HepG2 (cell line): ENCODE data around the gene PRR36. TPM values are rescaled to one million over a fixed set of nuclear protein-coding genes. Genes with fewer than 3 reads are reported as not detected.

Experiments
- ARNT2 ChIP-seq: sonication (generic); formaldehyde crosslinking; IDR thresholded peaks from 2 replicates; pipeline ENCODE4 v1.8.0; 2022; ENCODE audit warnings: mild to moderate bottlenecking, low read depth, missing genetic modification reagents, moderate library complexity
- ETS1 ChIP-seq: sonication (generic); formaldehyde crosslinking; IDR thresholded peaks from 2 replicates; pipeline ENCODE4 v1.4.0; 2020; ENCODE audit warnings: missing genetic modification reagents
- NRL ChIP-seq: sonication (generic); formaldehyde crosslinking; IDR thresholded peaks from 2 replicates; pipeline ENCODE4 v1.5.0; 2020; ENCODE audit warnings: missing genetic modification reagents, mild to moderate bottlenecking, moderate library complexity, borderline replicate concordance
- SYNCRIP ChIP-seq: fragments of 200-400 bp; formaldehyde crosslinking; IDR thresholded peaks from 2 replicates; pipeline ENCODE4 v1.6.1; 2018; ENCODE audit warnings: mild to moderate bottlenecking, low read depth, low read length; ENCODE audit not compliant: insufficient read depth
- ZSCAN20 ChIP-seq: sonication (generic); formaldehyde crosslinking; IDR thresholded peaks from 2 replicates; pipeline ENCODE4 v1.4.0; 2020; ENCODE audit warnings: missing genetic modification reagents, mild to moderate bottlenecking, borderline replicate concordance
- ZSCAN22 ChIP-seq: sonication (generic); formaldehyde crosslinking; IDR thresholded peaks from 2 replicates; pipeline ENCODE4 v1.4.0; 2020; ENCODE audit warnings: mild to moderate bottlenecking, missing genetic modification reagents
- polyA plus RNA-seq, 8 experiments: library from polyadenylated mRNA; depleted of rRNA in 3 of 8; stranded (reverse) in 7 of 8; unstranded in 1 of 8; fragments of >200 nt; fragmentation: Illumina TruSeq in 4 of 8; extraction: Trizol in 4 of 8; gene quantifications; 2 replicates each; pipeline versions ENCODE4 v1.2.1 to v1.2.3, GENCODE V29; 2011 to 2016; ENCODE audit warnings: low read depth in 4 of 8, missing spikeins in 1 of 8, mixed read lengths in 1 of 8; ENCODE audit not compliant: insufficient read depth in 1 of 8
- total RNA-seq, 5 experiments: library from RNA; depleted of rRNA; stranded (reverse); fragments of >200 nt; fragmentation: Illumina TruSeq; extraction: Trizol; gene quantifications; 2 replicates each; pipeline ENCODE4 v1.2.3, GENCODE V29; 2016; ENCODE audit warnings: low read depth in 1 of 5
- TF ChIP-seq, protein P1 (sequence below): sonication (generic); formaldehyde crosslinking; IDR thresholded peaks from 2 replicates; pipeline ENCODE4 v1.4.0; 2020; ENCODE audit warnings: missing genetic modification reagents

The PRR36 gene
- total and polyA plus RNA-seq, 2 of the 13 experiments (the other 11 are each of a cell fraction or from before 2014, with no cell fraction given), result 0.07 to 0.17 TPM

DNA sequence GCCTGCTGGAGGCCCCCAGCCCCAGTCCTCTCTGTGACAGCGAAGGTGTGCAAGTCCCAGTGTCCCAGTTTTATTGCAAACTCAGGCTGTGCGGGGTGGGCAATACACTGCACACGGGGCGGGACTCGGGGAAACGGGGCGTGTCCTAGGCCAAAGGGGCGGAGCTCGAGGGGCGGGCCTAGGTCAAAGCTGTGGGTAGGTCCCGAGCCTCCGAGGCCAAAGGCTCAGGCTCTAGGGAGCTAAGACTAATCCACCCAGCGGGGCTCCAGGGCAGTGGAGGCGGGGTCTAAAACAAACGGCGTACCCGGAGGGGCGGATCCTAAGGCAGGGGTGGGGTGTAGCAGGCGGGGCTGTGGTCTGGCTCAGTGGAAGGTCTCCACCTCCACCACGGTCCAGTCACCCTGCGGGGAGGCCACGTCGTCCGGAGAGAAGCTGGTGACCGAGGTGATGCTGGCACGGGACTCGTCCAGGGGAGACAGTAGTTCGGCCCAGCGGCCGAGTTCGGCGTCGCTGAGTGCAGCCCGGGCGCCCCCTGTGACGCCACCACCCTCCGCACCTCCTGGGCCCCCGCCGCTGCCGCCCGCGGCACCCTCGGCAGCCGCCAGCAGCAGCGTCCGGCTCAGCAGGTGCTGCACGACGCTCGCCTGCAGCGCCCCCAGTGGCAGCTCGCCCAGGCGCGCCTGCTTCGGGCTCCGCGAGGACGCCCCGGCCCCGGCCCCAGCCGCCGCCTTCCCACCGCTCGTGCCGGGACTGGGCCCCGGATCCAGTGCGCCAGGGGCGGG, 5.3 kb downstream of the PRR36 start (continued):
- TF ChIP-seq SYNCRIP (no peak), ZSCAN20 (0 out of 2 replicates have a peak, but pooled peaks have one; percentile 81), ARNT2 (CRISPR knock-in tag) (0 out of 2 replicates have a peak, but pooled peaks have one; percentile 48), NRL (CRISPR knock-in tag) (peak; percentile 71; the same call in 1 of the 2 replicates), ETS1 (CRISPR knock-in tag) (no peak), ZSCAN22 (CRISPR knock-in tag) (no peak)
- TF ChIP-seq, protein P1, sequence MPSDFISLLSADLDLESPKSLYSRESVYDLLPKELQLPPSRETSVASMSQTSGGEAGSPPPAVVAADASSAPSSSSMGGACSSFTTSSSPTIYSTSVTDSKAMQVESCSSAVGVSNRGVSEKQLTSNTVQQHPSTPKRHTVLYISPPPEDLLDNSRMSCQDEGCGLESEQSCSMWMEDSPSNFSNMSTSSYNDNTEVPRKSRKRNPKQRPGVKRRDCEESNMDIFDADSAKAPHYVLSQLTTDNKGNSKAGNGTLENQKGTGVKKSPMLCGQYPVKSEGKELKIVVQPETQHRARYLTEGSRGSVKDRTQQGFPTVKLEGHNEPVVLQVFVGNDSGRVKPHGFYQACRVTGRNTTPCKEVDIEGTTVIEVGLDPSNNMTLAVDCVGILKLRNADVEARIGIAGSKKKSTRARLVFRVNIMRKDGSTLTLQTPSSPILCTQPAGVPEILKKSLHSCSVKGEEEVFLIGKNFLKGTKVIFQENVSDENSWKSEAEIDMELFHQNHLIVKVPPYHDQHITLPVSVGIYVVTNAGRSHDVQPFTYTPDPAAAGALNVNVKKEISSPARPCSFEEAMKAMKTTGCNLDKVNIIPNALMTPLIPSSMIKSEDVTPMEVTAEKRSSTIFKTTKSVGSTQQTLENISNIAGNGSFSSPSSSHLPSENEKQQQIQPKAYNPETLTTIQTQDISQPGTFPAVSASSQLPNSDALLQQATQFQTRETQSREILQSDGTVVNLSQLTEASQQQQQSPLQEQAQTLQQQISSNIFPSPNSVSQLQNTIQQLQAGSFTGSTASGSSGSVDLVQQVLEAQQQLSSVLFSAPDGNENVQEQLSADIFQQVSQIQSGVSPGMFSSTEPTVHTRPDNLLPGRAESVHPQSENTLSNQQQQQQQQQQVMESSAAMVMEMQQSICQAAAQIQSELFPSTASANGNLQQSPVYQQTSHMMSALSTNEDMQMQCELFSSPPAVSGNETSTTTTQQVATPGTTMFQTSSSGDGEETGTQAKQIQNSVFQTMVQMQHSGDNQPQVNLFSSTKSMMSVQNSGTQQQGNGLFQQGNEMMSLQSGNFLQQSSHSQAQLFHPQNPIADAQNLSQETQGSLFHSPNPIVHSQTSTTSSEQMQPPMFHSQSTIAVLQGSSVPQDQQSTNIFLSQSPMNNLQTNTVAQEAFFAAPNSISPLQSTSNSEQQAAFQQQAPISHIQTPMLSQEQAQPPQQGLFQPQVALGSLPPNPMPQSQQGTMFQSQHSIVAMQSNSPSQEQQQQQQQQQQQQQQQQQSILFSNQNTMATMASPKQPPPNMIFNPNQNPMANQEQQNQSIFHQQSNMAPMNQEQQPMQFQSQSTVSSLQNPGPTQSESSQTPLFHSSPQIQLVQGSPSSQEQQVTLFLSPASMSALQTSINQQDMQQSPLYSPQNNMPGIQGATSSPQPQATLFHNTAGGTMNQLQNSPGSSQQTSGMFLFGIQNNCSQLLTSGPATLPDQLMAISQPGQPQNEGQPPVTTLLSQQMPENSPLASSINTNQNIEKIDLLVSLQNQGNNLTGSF, result peak; percentile 62; the same call in 1 of the 2 replicates
